Measurements from ENCODE around the gene PDIA2. TPM values are rescaled to one million over a fixed set of nuclear protein-coding genes. Genes with fewer than 3 reads are reported as not detected.

The PDIA2 gene
- polyA plus RNA-seq, 1 of the 3 experiments (the other 2 are of a cell fraction) = 1.7 TPM

- DNase-seq = no peak
- H4K20me1 ChIP-seq (ENCODE audit: insufficient read depth) = no peaks in the 10 kb centered on the region
- H3K4me2 ChIP-seq = no peak overlapping the region
- H2AFZ ChIP-seq (ENCODE audit: low read depth) = no peak overlapping the region
- H3K9ac ChIP-seq = no peak overlapping the region
- no peaks in the 10 kb centered on the region for H3K4me1 ChIP-seq (ENCODE audit: control insufficient read depth in 1 of 2, insufficient read depth in 2 of 2, low read depth in 1 of 2, low read length in 1 of 2)
- H3K9me3 ChIP-seq = no peaks in the 10 kb centered on the region
- H3K36me3 ChIP-seq (replicated peaks in 1 of 2; ENCODE audit: control insufficient read depth in 1 of 2, insufficient read depth in 2 of 2, low read length in 1 of 2) = no peaks in the 10 kb centered on the region
- ChIA-PET POLR2A (no interaction called here), CTCF (interaction anchor here (0.7 to 2.1 kb wide), 2 partner anchors 10 to 111 kb away, joined by 3 to 6 read pairs; partner anchors contain the start of gene FAM234A)
- H3K79me2 ChIP-seq (ENCODE audit: insufficient read depth) = peaks cover 26% of the 10 kb centered on the region
- H3K27ac ChIP-seq (ENCODE audit: low read depth in 2 of 2, low read length in 1 of 2) = no peak overlapping the region
- no peak for TF ChIP-seq FOXJ3 (CRISPR knock-in tag; IDR thresholded peaks at IDR 0.05)
- TF ChIP-seq MXI1 (IDR thresholded peaks at IDR 0.05; ENCODE audit: low read depth, low read length) = no peak
- no peak for TF ChIP-seq CHD2 (IDR thresholded peaks at IDR 0.05; ENCODE audit: low read length, partially characterized antibody)
- no peak for TF ChIP-seq NFIC (IDR thresholded peaks at IDR 0.05; ENCODE audit: borderline replicate concordance)
- TF ChIP-seq NRF1 (IDR thresholded peaks at IDR 0.05; ENCODE audit: low read depth, low read length) = no peak
- no peak for TF ChIP-seq TCF12 (IDR thresholded peaks at IDR 0.05)
- 95% methylated on average over 9 of the region's 9 CpGs for WGBS (ENCODE audit: low lambda C conversion rate)
- H3F3A ChIP-seq (replicated peaks; ENCODE audit: insufficient read depth) = no peaks in the 10 kb centered on the region
- no peak overlapping the region for H3K4me3 ChIP-seq (ENCODE audit: low read depth in 2 of 2, low read length in 1 of 2)
- no peaks in the 10 kb centered on the region for H3K27me3 ChIP-seq (ENCODE audit: insufficient read depth)
- no peaks in the 10 kb centered on the region for H3K9me2 ChIP-seq
These were observed 37.9 kb upstream of the PDIA2 start for GRCh38 chr16:245105-245504.

- H3K9me3 ChIP-seq = no peaks in the 10 kb centered on the region
These were observed 35.9 kb upstream of the PDIA2 start for GRCh38 chr16:247027-247426.

More at GRCh38 chr16:247027-247426, 35.9 kb upstream of the PDIA2 start:
- ChIA-PET POLR2A (no interaction called here), CTCF (no interaction called here)
- Histone ChIP-seq H3K9me2 (no peaks in the 10 kb centered on the region), H3K27ac (ENCODE audit: low read depth in 2 of 2, low read length in 1 of 2) (no peak overlapping the region), H3K79me2 (ENCODE audit: insufficient read depth) (peaks cover 14% of the 10 kb centered on the region), H3K4me2 (no peak overlapping the region), H3K9ac (no peak overlapping the region), H3K4me3 (ENCODE audit: low read depth in 2 of 2, low read length in 1 of 2) (no peak overlapping the region), H3K36me3 (replicated peaks in 1 of 2; ENCODE audit: control insufficient read depth in 1 of 2, insufficient read depth in 2 of 2, low read length in 1 of 2) (no peaks in the 10 kb centered on the region), H2AFZ (ENCODE audit: low read depth) (no peak overlapping the region), H3K4me1 (ENCODE audit: control insufficient read depth in 1 of 2, insufficient read depth in 2 of 2, low read depth in 1 of 2, low read length in 1 of 2) (no peaks in the 10 kb centered on the region), H3F3A (replicated peaks; ENCODE audit: insufficient read depth) (no peaks in the 10 kb centered on the region), H3K27me3 (ENCODE audit: insufficient read depth) (no peaks in the 10 kb centered on the region), H4K20me1 (ENCODE audit: insufficient read depth) (no peaks in the 10 kb centered on the region)
- DNase-seq = no peak
- TF ChIP-seq SMC3 (IDR thresholded peaks at IDR 0.05; ENCODE audit: low read depth, low read length) = no peak
- no peak for TF ChIP-seq RXRA (IDR thresholded peaks at IDR 0.05; ENCODE audit: borderline replicate concordance, low read depth)
- no peak for TF ChIP-seq ELF1 (IDR thresholded peaks at IDR 0.05)
- TF ChIP-seq ZBTB33 (IDR thresholded peaks at IDR 0.05; ENCODE audit: borderline replicate concordance, low read depth) = no peak
- no peak for TF ChIP-seq RAD21 (IDR thresholded peaks at IDR 0.05; ENCODE audit: low read length)
- no peak for TF ChIP-seq TEAD4 (IDR thresholded peaks at IDR 0.05; ENCODE audit: borderline replicate concordance, insufficient read depth)
- no peak for TF ChIP-seq SIN3A (IDR thresholded peaks at IDR 0.05; ENCODE audit: borderline replicate concordance, low read depth, low read length)
- no peak for TF ChIP-seq REST (IDR thresholded peaks at IDR 0.05; ENCODE audit: low read depth, low read length)
- TF ChIP-seq TAF1 (IDR thresholded peaks at IDR 0.05; ENCODE audit: borderline replicate concordance, low read depth, low read length) = no peak
- no peak for TF ChIP-seq CHD2 (IDR thresholded peaks at IDR 0.05; ENCODE audit: low read length, partially characterized antibody)
- TF ChIP-seq GABPA (IDR thresholded peaks at IDR 0.05; ENCODE audit: low read depth) = no peak
- TF ChIP-seq YY1 (IDR thresholded peaks at IDR 0.05; ENCODE audit: low read depth) = no peak
- no peak for TF ChIP-seq JUND (IDR thresholded peaks at IDR 0.05)
- TF ChIP-seq RFX5 (IDR thresholded peaks at IDR 0.05; ENCODE audit: low read length) = no peak
- no peak for TF ChIP-seq PBX3 (IDR thresholded peaks at IDR 0.05)
- no peak for TF ChIP-seq GATA2 (CRISPR knock-in tag; IDR thresholded peaks at IDR 0.05)
- WGBS (ENCODE audit: low lambda C conversion rate) = 96% methylated on average over 12 of the region's 12 CpGs
